ENCODE measurements around the gene FUT4. TPM values are rescaled to one million over a fixed set of nuclear protein-coding genes. Genes with fewer than 3 reads are reported as not detected.
"Not testable (repeated sequence)": the region's sequence is repeated elsewhere in the genome, so short reads cannot be mapped to it uniquely, and the experiment has no call there.

Gene FUT4
- total RNA-seq, 1 donor from 2014 or later: 1.4 TPM

DNA sequence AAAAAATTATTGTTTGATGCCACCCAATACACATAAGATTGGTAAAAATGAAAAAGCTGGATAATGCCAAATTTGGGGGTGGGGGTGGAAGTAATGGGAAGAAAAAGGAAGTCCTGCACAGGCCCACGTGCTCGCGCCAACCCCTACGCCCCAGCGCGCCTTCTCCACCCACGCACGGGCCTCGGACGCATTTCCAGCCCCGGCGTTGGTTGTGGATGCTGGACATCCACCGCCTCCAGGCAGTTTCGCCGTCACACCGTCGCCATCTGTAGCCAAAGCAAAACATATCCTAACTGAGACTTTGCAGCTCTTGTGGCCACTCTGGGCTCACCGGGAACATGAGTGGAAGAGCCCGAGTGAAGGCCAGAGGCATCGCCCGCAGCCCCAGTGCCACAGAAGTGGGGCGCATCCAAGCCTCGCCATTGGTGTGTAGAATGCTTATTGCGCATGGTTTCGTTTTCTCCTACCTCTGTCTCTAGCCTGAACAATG is 23.5 kb downstream of the FUT4 start, which contains the start of gene PIWIL4:
PIWIL4 (plus strand) TSS at position 188 of the 490 bp plus-strand sequence; CDS start at position 339, 151 bp downstream.
- Histone ChIP-seq H3K4me3 (no peak within 1 kb of the TSS), H3K4me1 (peaks cover 10% of the 10 kb centered on the region), H3K27me3 (ENCODE audit: low read depth) (no peaks in the 10 kb centered on the region), H3K27ac (replicated peaks) (no peak within 1 kb of the TSS), H3K36me3 (no peaks in the 10 kb centered on the region), H3K9me3 (replicated peaks) (no peaks in the 10 kb centered on the region)
- DNase-seq: no peak
- intact Hi-C loops (cut with micrococcal nuclease): no loop called here
- TF ChIP-seq, protein P1, sequence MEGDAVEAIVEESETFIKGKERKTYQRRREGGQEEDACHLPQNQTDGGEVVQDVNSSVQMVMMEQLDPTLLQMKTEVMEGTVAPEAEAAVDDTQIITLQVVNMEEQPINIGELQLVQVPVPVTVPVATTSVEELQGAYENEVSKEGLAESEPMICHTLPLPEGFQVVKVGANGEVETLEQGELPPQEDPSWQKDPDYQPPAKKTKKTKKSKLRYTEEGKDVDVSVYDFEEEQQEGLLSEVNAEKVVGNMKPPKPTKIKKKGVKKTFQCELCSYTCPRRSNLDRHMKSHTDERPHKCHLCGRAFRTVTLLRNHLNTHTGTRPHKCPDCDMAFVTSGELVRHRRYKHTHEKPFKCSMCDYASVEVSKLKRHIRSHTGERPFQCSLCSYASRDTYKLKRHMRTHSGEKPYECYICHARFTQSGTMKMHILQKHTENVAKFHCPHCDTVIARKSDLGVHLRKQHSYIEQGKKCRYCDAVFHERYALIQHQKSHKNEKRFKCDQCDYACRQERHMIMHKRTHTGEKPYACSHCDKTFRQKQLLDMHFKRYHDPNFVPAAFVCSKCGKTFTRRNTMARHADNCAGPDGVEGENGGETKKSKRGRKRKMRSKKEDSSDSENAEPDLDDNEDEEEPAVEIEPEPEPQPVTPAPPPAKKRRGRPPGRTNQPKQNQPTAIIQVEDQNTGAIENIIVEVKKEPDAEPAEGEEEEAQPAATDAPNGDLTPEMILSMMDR (IDR thresholded peaks at IDR 0.05; ENCODE audit: borderline replicate concordance): no peak

DNA sequence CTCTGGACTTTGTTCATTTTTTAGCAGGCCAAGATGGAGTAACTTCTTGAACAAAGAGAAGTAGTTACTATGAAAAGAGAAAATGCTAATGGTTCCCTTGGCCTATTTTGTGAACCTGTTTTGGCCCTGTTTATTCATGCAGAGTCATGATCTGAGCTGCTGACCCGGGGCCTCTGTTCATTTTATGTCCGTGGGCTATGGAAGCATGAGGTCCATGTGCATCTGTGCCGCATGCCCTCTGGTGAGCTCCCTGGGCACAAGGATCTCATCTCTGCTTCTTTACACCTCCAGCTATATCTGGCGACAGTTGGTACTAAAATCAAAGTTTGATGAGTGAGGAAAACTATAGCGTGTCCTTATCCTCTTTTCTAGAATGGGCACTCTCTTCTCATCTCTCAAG is 24.5 kb downstream of the FUT4 start:
- H3K4me1 ChIP-seq: peaks cover 7% of the 10 kb centered on the region
- H3K36me3 ChIP-seq: no peaks in the 10 kb centered on the region
- no peak overlapping the region for H3K27ac ChIP-seq (replicated peaks)
- intact Hi-C loops (cut with micrococcal nuclease): no loop called here
- H3K4me3 ChIP-seq: no peak overlapping the region
- no peaks in the 10 kb centered on the region for H3K27me3 ChIP-seq (ENCODE audit: low read depth)
- no peaks in the 10 kb centered on the region for H3K9me3 ChIP-seq (replicated peaks)
- TF ChIP-seq, protein P1 (IDR thresholded peaks at IDR 0.05; ENCODE audit: borderline replicate concordance): no peak
- no peak for DNase-seq

DNA sequence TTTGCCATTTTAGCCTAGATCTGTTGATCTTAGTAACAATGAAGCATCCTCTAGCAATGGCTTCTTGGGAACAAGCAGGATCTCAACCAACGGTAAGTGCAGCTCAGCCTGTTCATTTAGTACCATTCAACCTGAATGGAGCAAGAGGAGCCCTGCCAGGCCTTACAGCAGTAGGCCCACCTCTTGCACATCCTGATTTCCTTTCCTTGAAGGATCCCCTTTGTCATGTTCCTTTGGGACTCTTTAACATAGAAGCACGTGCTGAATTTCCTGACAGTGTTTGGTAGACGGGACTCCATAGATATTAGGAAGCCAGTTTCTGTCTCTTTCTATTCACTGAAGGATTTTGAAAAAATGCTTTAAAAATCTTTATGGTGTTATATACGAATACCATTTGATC is 25.0 kb downstream of the FUT4 start:
- Histone ChIP-seq H3K36me3 (no peaks in the 10 kb centered on the region), H3K9me3 (replicated peaks) (no peaks in the 10 kb centered on the region), H3K27me3 (ENCODE audit: low read depth) (no peaks in the 10 kb centered on the region), H3K4me1 (peaks cover 3% of the 10 kb centered on the region), H3K4me3 (no peak overlapping the region), H3K27ac (replicated peaks) (no peak overlapping the region)
- DNase-seq: no peak
- intact Hi-C loops (cut with micrococcal nuclease): no loop called here
- TF ChIP-seq, protein P1 (IDR thresholded peaks at IDR 0.05; ENCODE audit: borderline replicate concordance): no peak

DNA sequence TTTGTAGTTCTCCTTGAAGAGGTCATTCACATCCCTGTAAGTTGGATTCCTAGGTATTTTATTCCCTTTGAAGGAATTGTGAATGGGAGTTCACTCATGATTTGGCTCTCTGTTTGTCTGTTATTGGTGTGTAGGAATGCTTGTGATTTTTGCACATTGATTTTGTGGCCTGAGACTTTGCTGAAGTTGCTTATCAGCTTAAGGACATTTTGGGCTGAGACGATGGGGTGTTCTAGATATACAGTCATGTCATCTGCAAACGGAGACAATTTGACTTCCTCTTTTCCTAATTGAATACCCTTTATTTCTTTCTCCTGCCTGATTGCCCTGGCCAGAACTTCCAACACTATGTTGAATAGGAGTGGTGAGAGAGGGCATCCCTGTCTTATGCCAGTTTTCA is 29.3 kb downstream of the FUT4 start:
- H3K36me3 ChIP-seq; H3K4me3 ChIP-seq; H3K27me3 ChIP-seq (ENCODE audit: low read depth); DNase-seq; H3K4me1 ChIP-seq; H3K9me3 ChIP-seq (replicated peaks); intact Hi-C loops (cut with micrococcal nuclease); H3K27ac ChIP-seq (replicated peaks): not testable (repeated sequence)

DNA sequence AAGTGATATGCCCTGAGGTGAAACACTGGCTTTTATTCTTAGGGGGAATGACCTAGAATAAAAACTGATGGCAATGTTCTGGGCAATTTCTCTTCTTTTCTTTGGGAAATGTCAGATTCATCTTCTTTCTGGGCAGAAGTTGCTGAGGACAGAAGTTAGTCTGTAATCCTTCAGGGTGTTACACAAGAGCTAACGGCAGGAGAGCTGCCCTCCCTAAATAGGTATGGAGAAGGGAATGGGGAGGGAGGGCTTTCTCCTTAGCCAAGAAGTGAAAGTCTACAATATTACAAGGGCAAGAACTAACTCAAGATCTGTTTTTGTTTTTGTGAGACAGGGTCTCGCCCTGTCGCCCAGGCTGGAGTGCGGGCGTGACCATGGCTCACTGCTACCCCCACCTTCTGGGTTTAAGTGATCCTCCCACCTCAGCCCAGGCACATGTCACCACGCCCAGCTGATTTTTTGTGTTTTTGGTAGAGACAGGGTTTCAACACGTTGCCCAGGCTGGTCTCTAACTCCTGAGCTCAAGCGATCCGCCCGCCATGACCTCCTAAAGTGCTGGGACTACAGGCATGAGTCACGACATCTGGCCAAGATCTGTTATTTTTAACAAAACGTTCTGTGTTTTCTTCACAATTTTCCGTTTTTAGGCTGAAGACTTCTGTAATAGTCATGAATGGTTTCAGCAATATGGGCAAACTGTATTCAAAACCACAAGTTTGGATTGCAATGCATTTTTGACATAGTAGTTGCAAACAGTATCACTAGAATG is 30.7 kb downstream of the FUT4 start:
- H3K4me1 ChIP-seq: no peaks in the 10 kb centered on the region
- H3K27me3 ChIP-seq (ENCODE audit: low read depth): no peaks in the 10 kb centered on the region
- intact Hi-C loops (cut with micrococcal nuclease): no loop called here
- no peak overlapping the region for H3K4me3 ChIP-seq
- H3K9me3 ChIP-seq (replicated peaks): no peaks in the 10 kb centered on the region
- no peak overlapping the region for H3K27ac ChIP-seq (replicated peaks)
- TF ChIP-seq, protein P1 (IDR thresholded peaks at IDR 0.05; ENCODE audit: borderline replicate concordance): no peak
- no peaks in the 10 kb centered on the region for H3K36me3 ChIP-seq
- no peak for DNase-seq

DNA sequence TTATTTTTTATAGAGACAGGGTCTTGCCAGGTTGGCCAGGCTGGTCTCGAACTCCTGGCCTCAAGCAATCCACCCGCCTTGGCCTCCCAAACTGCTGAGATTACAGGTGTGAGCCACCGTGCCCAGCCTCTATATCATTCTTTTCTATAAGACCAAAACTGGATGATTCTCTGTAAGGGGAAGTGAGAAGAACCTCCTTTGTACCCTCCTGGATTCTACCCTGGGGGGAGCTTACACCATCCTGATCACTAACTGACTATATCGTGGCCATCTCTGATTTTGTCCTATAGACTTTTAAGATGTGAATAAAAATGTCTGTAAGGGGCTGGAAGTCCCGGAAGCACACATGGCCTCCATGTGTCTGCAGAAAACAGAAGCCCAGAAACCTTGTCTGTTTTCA is 32.6 kb downstream of the FUT4 start:
- H3K36me3 ChIP-seq: no peaks in the 10 kb centered on the region
- TF ChIP-seq, protein P1 (IDR thresholded peaks at IDR 0.05; ENCODE audit: borderline replicate concordance): no peak
- no peak overlapping the region for H3K4me3 ChIP-seq
- no peak overlapping the region for H3K27ac ChIP-seq (replicated peaks)
- H3K9me3 ChIP-seq (replicated peaks): no peaks in the 10 kb centered on the region
- intact Hi-C loops (cut with micrococcal nuclease): no loop called here
- H3K4me1 ChIP-seq: no peaks in the 10 kb centered on the region
- no peak for DNase-seq
- H3K27me3 ChIP-seq (ENCODE audit: low read depth): no peaks in the 10 kb centered on the region

All from left ventricle myocardium inferior (tissue), 1 donor.